GM18868 (cell line): Measurements from ENCODE around the gene IFT25.
"Not testable (repeated sequence)": the region's sequence is repeated elsewhere in the genome, so short reads cannot be mapped to it uniquely, and the experiment has no call there.

Experiments used
- ATAC-seq: cut with Tn5 transposase; IDR thresholded peaks from one replicate; pipeline ENCODE4 v1.9.1; 2021; ENCODE audit warnings: mild to moderate bottlenecking, moderate library complexity; ENCODE audit not compliant: unreplicated experiment

IFT25 gene

GRCh38 chr1:53889304-53890298 is 55.9 kb downstream of the IFT25 start, which contains the start of gene YIPF1:
TSS of gene YIPF1 (minus strand) at chr1:53889797. CDS start at chr1:53888937, 860 bp downstream.
- ATAC-seq: peak; percentile 86

- no peak for ATAC-seq
Measured at GRCh38 chr1:53888681-53889080, 56.8 kb downstream of the IFT25 start.

GRCh38 chr1:53883600-53883999 is 61.9 kb downstream of the IFT25 start:
- ATAC-seq: not testable (repeated sequence)

- ATAC-seq: not testable (repeated sequence)
Measured at GRCh38 chr1:53881853-53882252, 63.6 kb downstream of the IFT25 start.

- ATAC-seq: no peak
Measured at GRCh38 chr1:53878492-53879105, 66.9 kb downstream of the IFT25 start.

GRCh38 chr1:53875150-53875549 is 70.3 kb downstream of the IFT25 start:
- ATAC-seq: not testable (repeated sequence)

GRCh38 chr1:53871773-53872484 is 73.6 kb downstream of the IFT25 start:
- no peak for ATAC-seq
